Adrenal gland (tissue), 5 donors: ENCODE measurements around the gene HK2.

Experiments used
- CTCF ChIP-seq, 6 experiments: fragments of 450-650 bp in 4 of 6; fragments of 200-600 bp in 2 of 6; sonication (generic) in 1 of 6; IDR thresholded peaks; 1 replicate in 5 of 6; 2 replicates in 1 of 6; pipeline versions ENCODE4 v1.5.1 to v1.8.0; 2016 to 2021; ENCODE audit warnings: antibody characterized with exemption in 6 of 6, mild to moderate bottlenecking in 2 of 6, moderate library complexity in 1 of 6
- POLR2A ChIP-seq, 2 donors: fragments of 450-650 bp; IDR thresholded peaks; one replicate each; pipeline ENCODE4 v1.6.1; 2017; ENCODE audit warnings: antibody characterized with exemption in 2 of 2, mild to moderate bottlenecking in 2 of 2, moderate library complexity in 1 of 2
- donor health status: DM: no; HTN: no; CAD: no.

- no peak for TF ChIP-seq CTCF (IDR thresholded peaks at IDR 0.05)
- no peak for TF ChIP-seq POLR2A (IDR thresholded peaks at IDR 0.05)
Observed at GRCh38 chr2:74878551-74878950, 44.6 kb downstream of the HK2 start.
